Endothelial cell of hepatic sinusoid (primary cell): ENCODE results near the gene UAP1L1.

Experiments used
- in situ Hi-C: cut with HindIII; loops from 2 replicates; pipeline ENCODE4 v1.10.0; 2017; ENCODE audit warnings: low sequenced_read_pairs

UAP1L1 gene

DNA sequence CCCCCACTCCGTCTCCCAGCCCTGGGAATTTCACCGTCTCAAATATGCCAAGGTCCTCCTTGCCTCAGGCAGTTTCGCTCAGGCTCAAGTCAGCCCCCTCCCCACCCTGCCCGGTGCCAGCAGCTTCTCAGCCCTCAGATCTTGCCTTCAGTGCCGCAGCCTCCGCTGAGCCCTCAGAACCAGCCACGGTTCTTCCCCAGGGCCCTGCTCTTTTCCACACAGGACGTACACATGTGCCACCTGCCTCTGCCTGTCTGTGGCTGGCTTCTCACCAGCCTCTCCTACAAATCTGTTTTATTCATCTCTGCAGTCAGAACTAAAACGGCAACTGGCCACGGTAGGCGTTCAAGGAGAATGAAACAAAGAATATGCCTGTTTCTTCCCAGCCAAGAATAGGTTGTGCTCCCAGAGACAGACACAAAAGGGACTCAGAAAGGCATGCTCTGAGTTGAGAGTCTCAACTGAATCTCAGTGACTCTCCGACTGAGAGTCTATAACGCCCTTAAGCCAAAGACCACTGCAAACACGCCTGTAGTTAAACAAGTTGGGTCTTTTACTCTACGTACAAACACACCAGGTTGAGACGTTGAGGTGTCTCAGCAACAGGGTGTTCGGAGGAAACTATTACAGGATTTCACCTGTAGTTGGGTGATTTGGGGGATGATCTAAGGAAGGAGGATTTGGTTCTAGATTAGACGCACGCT lies 51.0 kb downstream of the UAP1L1 start:
- in situ Hi-C loops, result no loop called here

DNA sequence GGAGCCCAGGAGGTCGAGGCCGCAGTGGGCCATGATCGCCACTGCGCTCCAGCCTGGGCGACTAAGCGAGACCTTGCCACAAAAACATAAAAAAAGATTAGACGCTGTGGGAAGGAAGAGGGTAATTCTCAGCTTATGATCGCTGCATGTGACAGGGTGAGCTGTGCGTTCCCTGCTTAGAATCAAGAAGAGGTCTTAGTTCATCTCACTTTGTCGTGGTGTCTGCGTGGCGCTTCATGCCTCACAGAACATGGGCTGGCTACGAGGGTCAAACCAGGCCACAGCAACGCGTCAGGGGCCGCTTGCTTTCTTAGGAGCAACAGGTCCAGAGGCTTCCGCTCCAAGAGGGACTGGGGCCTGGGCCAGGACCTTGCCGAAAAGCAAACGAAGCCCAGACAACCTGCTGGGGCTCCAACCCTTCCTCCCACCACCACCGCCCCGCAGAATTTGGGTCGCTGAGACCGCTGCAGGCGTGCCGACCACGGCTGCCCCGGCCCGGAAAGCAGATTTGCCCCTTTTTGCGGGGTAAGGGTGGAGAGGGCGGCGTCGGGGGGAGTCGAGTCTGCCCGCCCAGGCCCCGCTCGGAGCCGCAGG lies 51.6 kb downstream of the UAP1L1 start:
- in situ Hi-C loops, result no loop called here

- in situ Hi-C loops, result no loop called here
These were observed 52.3 kb downstream of the UAP1L1 start for GRCh38 chr9:137129456-137130175.

DNA sequence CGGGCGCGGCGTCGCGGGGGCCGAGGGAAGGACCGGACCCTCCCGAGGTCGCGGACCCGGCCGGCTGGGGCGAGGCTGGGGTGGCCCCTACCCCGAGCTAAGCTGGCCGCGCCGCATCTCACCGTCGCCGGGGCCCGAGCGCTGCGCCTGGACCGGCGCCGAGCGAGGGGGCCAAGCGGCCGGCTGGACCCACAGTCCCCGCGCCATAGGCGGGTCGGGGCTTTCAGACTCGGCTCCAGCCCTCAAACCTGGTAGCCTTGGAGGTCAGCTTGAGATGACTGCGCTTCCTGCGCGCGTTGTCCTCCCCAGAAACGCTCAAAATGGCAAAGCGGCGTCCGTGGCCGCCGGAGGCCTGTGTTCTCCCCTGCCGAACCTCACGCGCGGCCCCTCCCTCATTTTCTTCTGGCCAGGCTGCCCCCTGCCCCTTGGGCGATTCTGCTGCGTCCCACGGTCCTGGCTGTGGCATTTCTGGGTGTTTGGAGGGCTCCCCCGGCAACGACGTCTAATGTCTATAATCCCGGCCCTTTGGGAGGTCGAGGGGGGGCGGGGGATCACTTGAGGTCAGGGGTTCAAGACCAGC lies 52.9 kb downstream of the UAP1L1 start:
- in situ Hi-C loops, result no loop called here
